ENCODE data around the gene SULT1B1.

GRCh38 chr4:69713593-69713992, 46.8 kb downstream of the SULT1B1 start:
- no peak for TF ChIP-seq POLR2AphosphoS5 (IDR thresholded peaks at IDR 0.05; ENCODE audit: low read depth, low read length)
- TF ChIP-seq TAF1 (IDR thresholded peaks at IDR 0.05; ENCODE audit: borderline replicate concordance, low read depth, low read length): no peak

Measured in GM12892 (cell line).